Activated T-helper 17 cell treated with anti-CD3 and anti-CD28 coated beads, Interleukin-2, amount 50 U/mL, for 72 hours (primary cell): ENCODE measurements around the gene OR51Q1. TPM values are rescaled to one million over a fixed set of nuclear protein-coding genes. Genes with fewer than 3 reads are reported as not detected.

Experiments used
- ATAC-seq: fragments of 150-1000 bp; cut with Tn5 transposase; replicated peaks from 2 replicates; pipeline ENCODE4 v1.10.0; 2021; ENCODE audit warnings: mild to moderate bottlenecking, moderate library complexity
- H3K27ac Mint-ChIP-seq: one replicate; pipeline ENCODE4 v1.8.0; 2022; ENCODE audit warnings: mixed read lengths
- H3K27me3 Mint-ChIP-seq: one replicate; pipeline ENCODE4 v1.8.0; 2022; ENCODE audit warnings: mixed read lengths
- H3K36me3 Mint-ChIP-seq: one replicate; pipeline ENCODE4 v1.8.0; 2022; ENCODE audit warnings: low read depth, mild to moderate bottlenecking, mixed read lengths
- H3K4me1 Mint-ChIP-seq: one replicate; pipeline ENCODE4 v1.8.0; 2022; ENCODE audit warnings: mixed read lengths
- H3K4me3 Mint-ChIP-seq: one replicate; pipeline ENCODE4 v1.8.0; 2022; ENCODE audit warnings: mild to moderate bottlenecking, mixed read lengths
- H3K9me3 Mint-ChIP-seq: one replicate; pipeline ENCODE4 v1.8.0; 2022; ENCODE audit warnings: mixed read lengths
- total RNA-seq, 2 donors: library from RNA; stranded (reverse); gene quantifications; one replicate each; pipeline ENCODE4 v1.2.3, GENCODE V29; 2022

OR51Q1 gene
- not detected for total RNA-seq

GRCh38 chr11:5421811-5422210 lies at the start of gene OR51Q1:
OR51Q1 (plus strand) TSS chr11:5422111; CDS start chr11:5422201, 90 bp downstream.
- H3K4me1 Mint-ChIP-seq: no peaks in the 10 kb centered on the region
- H3K27me3 Mint-ChIP-seq: peaks cover 17% of the 10 kb centered on the region
- no peaks in the 10 kb centered on the region for H3K36me3 Mint-ChIP-seq
- no peak within 1 kb of the TSS for H3K4me3 Mint-ChIP-seq
- no peak within 1 kb of the TSS for H3K27ac Mint-ChIP-seq
- ATAC-seq: no peak
- H3K9me3 Mint-ChIP-seq: no peaks in the 10 kb centered on the region

DNA sequence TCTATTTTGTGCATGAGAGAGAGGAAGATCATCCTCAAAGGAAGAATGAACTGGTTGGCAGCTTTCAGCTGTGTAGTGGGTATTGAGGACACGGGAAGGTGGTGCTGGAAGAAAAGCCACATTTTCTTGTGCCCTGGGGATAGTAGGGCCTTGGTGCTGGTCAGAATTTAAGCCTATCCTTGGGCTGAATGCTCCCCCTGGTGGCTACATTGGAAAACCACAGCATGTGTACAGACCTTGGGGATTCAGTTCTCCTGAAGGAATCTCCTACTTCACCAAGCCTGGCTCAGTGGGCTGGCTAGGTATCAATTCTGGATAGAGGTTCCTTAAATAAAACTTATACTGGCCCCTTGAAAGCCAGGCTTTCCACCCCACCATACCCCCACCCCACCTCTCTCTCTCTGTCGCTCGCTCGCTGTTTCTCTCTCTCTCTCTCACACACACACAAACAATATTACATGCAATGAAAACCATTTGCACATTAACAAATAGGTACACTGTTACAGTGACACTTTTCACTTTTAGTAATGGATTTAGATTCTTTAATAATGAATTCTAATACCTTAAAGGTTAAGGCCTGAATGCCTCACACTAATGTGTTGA lies 41.1 kb upstream of the OR51Q1 start:
- peaks cover 8% of the 10 kb centered on the region for H3K27me3 Mint-ChIP-seq
- peak; percentile 39 for ATAC-seq
- no peaks in the 10 kb centered on the region for H3K4me1 Mint-ChIP-seq
- H3K36me3 Mint-ChIP-seq: no peaks in the 10 kb centered on the region
- no peaks in the 10 kb centered on the region for H3K9me3 Mint-ChIP-seq
- no peak overlapping the region for H3K4me3 Mint-ChIP-seq
- no peak overlapping the region for H3K27ac Mint-ChIP-seq

DNA sequence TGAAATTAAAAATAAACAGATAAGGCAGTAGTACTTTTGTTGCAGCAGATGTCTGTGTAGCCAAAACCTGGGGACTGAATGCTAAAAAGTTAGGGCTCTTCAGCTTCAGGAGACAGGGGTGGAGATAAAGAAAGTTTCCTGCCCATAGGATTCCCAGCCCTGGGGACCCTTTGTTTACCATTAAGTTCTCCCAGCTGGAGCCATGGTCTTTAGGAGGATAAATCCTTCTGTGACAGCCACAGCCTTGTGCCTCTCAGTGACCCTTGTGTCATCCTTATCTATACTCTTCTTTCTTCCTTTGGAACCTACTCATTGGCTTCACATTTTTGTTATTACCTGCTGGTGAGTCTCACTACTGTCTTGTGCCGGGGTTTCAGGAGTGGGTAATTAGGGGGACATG lies 38.3 kb upstream of the OR51Q1 start, which contains the start of gene OR51M1:
Gene OR51M1 (plus strand): TSS at position 237 of the 400 bp plus-strand sequence. CDS start 5,587 bp downstream, outside the sequence.
- H3K36me3 Mint-ChIP-seq: no peaks in the 10 kb centered on the region
- no peak for ATAC-seq
- no peak within 1 kb of the TSS for H3K4me3 Mint-ChIP-seq
- no peaks in the 10 kb centered on the region for H3K4me1 Mint-ChIP-seq
- H3K27me3 Mint-ChIP-seq: peaks cover 8% of the 10 kb centered on the region
- no peaks in the 10 kb centered on the region for H3K9me3 Mint-ChIP-seq
- no peak within 1 kb of the TSS for H3K27ac Mint-ChIP-seq

DNA sequence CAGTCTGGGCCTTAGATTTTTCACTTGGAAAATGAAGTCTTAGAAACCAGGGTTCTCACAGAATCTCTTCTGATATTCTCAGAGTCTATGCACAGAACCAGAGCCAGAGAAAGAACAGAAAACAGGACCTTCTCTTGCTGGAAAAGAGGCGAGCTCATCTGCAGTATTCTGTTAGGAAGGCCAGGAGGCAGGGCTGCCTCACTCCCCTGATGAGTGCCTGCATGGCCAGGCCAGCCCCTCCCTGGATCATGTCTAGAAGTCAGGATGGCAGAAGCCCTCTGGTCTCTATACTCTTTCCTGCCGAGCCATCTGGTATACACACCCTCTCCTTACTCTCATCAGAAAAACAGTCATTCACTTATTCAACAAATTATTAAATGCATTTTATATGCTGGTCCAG lies 37.6 kb upstream of the OR51Q1 start:
- no peak overlapping the region for H3K27ac Mint-ChIP-seq
- no peak for ATAC-seq
- H3K27me3 Mint-ChIP-seq: peaks cover 8% of the 10 kb centered on the region
- H3K9me3 Mint-ChIP-seq: no peaks in the 10 kb centered on the region
- H3K36me3 Mint-ChIP-seq: no peaks in the 10 kb centered on the region
- H3K4me3 Mint-ChIP-seq: no peak overlapping the region
- H3K4me1 Mint-ChIP-seq: no peaks in the 10 kb centered on the region

DNA sequence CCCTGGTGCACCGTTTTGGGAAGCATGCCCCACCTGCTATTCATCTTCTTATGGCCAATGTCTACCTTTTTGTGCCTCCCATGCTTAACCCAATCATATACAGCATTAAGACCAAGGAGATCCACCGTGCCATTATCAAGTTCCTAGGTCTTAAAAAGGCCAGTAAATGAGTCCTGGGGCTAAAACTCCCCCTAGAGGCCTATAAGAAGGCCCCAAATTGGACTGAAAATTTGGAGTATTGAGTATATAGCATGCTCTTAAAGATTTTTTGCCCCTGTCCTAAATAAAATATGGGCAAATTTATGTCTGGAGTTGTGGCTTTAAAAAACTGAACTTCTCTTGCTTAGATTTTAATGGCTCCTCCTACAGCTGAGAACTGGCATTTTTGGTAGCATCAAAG lies 31.7 kb upstream of the OR51Q1 start:
- H3K4me1 Mint-ChIP-seq: no peaks in the 10 kb centered on the region
- no peaks in the 10 kb centered on the region for H3K9me3 Mint-ChIP-seq
- no peaks in the 10 kb centered on the region for H3K36me3 Mint-ChIP-seq
- no peak for ATAC-seq
- no peak overlapping the region for H3K4me3 Mint-ChIP-seq
- no peak overlapping the region for H3K27ac Mint-ChIP-seq
- H3K27me3 Mint-ChIP-seq: peaks cover 9% of the 10 kb centered on the region

- Mint-ChIP-seq H3K27me3 (peaks cover 9% of the 10 kb centered on the region), H3K36me3 (no peaks in the 10 kb centered on the region), H3K27ac (no peak overlapping the region), H3K4me3 (no peak overlapping the region), H3K4me1 (no peaks in the 10 kb centered on the region), H3K9me3 (no peaks in the 10 kb centered on the region)
- no peak for ATAC-seq
Observed at GRCh38 chr11:5394091-5394490, 27.8 kb upstream of the OR51Q1 start.

DNA sequence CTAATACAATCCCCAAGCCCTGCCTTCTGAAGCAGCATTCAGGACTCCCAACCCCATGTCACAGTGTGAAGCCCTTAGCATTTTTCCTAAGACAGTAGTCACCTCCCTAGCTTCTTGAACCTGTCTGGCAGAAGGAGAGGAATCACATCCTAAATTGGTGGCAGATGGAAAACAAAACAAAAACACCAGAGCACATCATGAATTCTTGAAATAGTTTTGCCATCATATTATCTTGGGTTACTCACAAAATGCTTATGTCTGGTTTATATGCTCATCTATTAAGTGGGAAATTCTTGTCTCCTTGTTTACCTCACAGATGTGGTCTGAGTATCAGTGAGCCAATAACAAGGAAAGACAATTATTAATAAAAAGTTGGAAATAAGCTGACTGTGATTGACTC lies 23.0 kb upstream of the OR51Q1 start:
- Mint-ChIP-seq H3K4me3 (no peak overlapping the region), H3K4me1 (no peaks in the 10 kb centered on the region), H3K27ac (no peak overlapping the region), H3K36me3 (no peaks in the 10 kb centered on the region), H3K27me3 (peaks cover 23% of the 10 kb centered on the region), H3K9me3 (no peaks in the 10 kb centered on the region)
- ATAC-seq: no peak

- peaks cover 23% of the 10 kb centered on the region for H3K27me3 Mint-ChIP-seq
- H3K27ac Mint-ChIP-seq: no peak overlapping the region
Observed at GRCh38 chr11:5405173-5405572, 16.7 kb upstream of the OR51Q1 start.

GRCh38 chr11:5420993-5421392 lies 918 bp upstream of the OR51Q1 start:
- Mint-ChIP-seq H3K36me3 (no peaks in the 10 kb centered on the region), H3K27me3 (peaks cover 17% of the 10 kb centered on the region), H3K4me3 (no peak overlapping the region), H3K27ac (no peak overlapping the region), H3K9me3 (no peaks in the 10 kb centered on the region), H3K4me1 (no peaks in the 10 kb centered on the region)
- no peak for ATAC-seq

More at GRCh38 chr11:5405173-5405572, 16.7 kb upstream of the OR51Q1 start:
- H3K4me3 Mint-ChIP-seq: no peak overlapping the region
- no peaks in the 10 kb centered on the region for H3K4me1 Mint-ChIP-seq
- no peak for ATAC-seq
- H3K36me3 Mint-ChIP-seq: no peaks in the 10 kb centered on the region
- H3K9me3 Mint-ChIP-seq: no peaks in the 10 kb centered on the region

GRCh38 chr11:5423131-5423530 lies 1.2 kb downstream of the OR51Q1 start:
- Mint-ChIP-seq H3K36me3 (no peaks in the 10 kb centered on the region), H3K4me1 (no peaks in the 10 kb centered on the region), H3K27ac (no peak overlapping the region), H3K4me3 (no peak overlapping the region), H3K27me3 (peaks cover 21% of the 10 kb centered on the region), H3K9me3 (no peaks in the 10 kb centered on the region)
- no peak for ATAC-seq

GRCh38 chr11:5441414-5441813 lies 19.5 kb downstream of the OR51Q1 start, which contains the start of gene OR51I1:
OR51I1 (minus strand) TSS chr11:5441514; CDS start chr11:5441514, 0 bp downstream.
- no peaks in the 10 kb centered on the region for H3K4me1 Mint-ChIP-seq
- ATAC-seq: no peak

DNA sequence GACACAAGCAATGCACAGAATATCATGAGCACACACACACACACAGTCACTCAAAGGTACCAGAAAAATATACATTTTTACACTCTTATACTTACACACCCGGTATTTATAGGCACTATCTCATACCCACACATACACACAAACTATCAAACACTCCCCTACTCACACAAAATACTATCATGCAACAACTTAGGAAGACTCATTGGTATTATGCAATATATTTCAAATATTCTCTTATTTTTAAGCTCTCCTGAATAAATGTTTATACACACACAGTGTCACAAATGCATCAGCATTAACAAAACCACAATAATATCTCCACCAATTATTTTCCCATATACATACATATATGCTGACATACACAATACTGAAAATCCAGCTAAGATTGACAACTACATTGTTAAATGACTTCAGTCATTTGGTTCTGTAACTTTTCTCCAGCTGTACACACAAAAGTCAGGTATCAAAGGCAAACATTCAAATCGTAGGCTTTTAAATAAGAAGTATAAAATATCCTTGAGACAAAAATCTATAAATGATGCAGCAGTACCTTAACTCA lies 22.0 kb downstream of the OR51Q1 start:
- ATAC-seq: no peak
- H3K27me3 Mint-ChIP-seq: peaks cover 29% of the 10 kb centered on the region
- no peaks in the 10 kb centered on the region for H3K36me3 Mint-ChIP-seq
- H3K4me1 Mint-ChIP-seq: no peaks in the 10 kb centered on the region
- no peak overlapping the region for H3K27ac Mint-ChIP-seq
- H3K4me3 Mint-ChIP-seq: no peak overlapping the region
- H3K9me3 Mint-ChIP-seq: peaks cover 4% of the 10 kb centered on the region

More at GRCh38 chr11:5441414-5441813, 19.5 kb downstream of the OR51Q1 start, which contains the start of gene OR51I1:
- H3K4me3 Mint-ChIP-seq: no peak within 1 kb of the TSS
- H3K27ac Mint-ChIP-seq: no peak within 1 kb of the TSS
- peaks cover 4% of the 10 kb centered on the region for H3K9me3 Mint-ChIP-seq
- H3K36me3 Mint-ChIP-seq: no peaks in the 10 kb centered on the region
- H3K27me3 Mint-ChIP-seq: peaks cover 29% of the 10 kb centered on the region

DNA sequence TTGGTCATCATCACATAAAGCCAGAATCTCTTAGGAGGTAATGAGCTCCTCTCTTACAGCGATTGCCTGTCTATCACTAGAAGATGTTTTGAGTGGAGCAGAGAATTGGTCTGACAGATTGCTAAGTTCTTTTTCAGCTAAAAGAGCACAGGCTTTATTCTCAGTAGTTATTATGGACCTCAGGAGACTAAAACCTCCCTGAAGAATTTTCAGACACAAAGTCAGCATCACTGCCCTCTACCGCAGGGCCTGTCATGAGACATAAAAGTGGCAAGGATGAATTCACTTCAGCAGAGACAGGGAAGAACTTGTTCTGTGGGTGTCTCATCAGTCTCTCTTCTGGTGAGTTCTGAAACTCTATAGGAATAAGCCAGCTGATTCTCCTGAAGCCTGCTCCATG lies 27.1 kb downstream of the OR51Q1 start, which contains the start of gene OR51I2:
Gene OR51I2 (plus strand): TSS at position 301 of the 400 bp plus-strand sequence. CDS start 4,166 bp downstream, outside the sequence.
- no peak within 1 kb of the TSS for H3K4me3 Mint-ChIP-seq
- no peaks in the 10 kb centered on the region for H3K4me1 Mint-ChIP-seq
- no peak within 1 kb of the TSS for H3K27ac Mint-ChIP-seq
- no peak for ATAC-seq
- no peaks in the 10 kb centered on the region for H3K9me3 Mint-ChIP-seq
- no peaks in the 10 kb centered on the region for H3K36me3 Mint-ChIP-seq
- peaks cover 7% of the 10 kb centered on the region for H3K27me3 Mint-ChIP-seq

GRCh38 chr11:5449432-5449831 lies 27.5 kb downstream of the OR51Q1 start:
- no peak for ATAC-seq
- Mint-ChIP-seq H3K36me3 (no peaks in the 10 kb centered on the region), H3K27ac (no peak overlapping the region), H3K4me3 (no peak overlapping the region), H3K27me3 (peaks cover 4% of the 10 kb centered on the region), H3K4me1 (no peaks in the 10 kb centered on the region), H3K9me3 (no peaks in the 10 kb centered on the region)

GRCh38 chr11:5460983-5461621 lies 39.2 kb downstream of the OR51Q1 start:
- H3K4me3 Mint-ChIP-seq: no peak overlapping the region
- ATAC-seq: no peak
- no peaks in the 10 kb centered on the region for H3K36me3 Mint-ChIP-seq
- no peaks in the 10 kb centered on the region for H3K4me1 Mint-ChIP-seq
- no peak overlapping the region for H3K27ac Mint-ChIP-seq
- H3K9me3 Mint-ChIP-seq: no peaks in the 10 kb centered on the region
- H3K27me3 Mint-ChIP-seq: no peaks in the 10 kb centered on the region
